ENCODE data around the gene RPL10A.

GRCh38 chr6:35487658-35488516 is 19.7 kb downstream of the RPL10A start:
- no peak for TF ChIP-seq CTCF (conservative IDR thresholded peaks at IDR 0.05; ENCODE audit: low read length)
- no peak for TF ChIP-seq EZH2phosphoT487 (IDR thresholded peaks at IDR 0.05; ENCODE audit: borderline replicate concordance, low read depth, low read length)
